PC-9 (cell line): ENCODE results near the gene ME3.

ENCODE experiments used
- CTCF ChIP-seq: fragments of 200-600 bp; sonication (generic); conservative IDR thresholded peaks from 2 replicates; pipeline ENCODE4 v1.6.1; 2017; ENCODE audit warnings: mixed run types, antibody characterized with exemption, mild to moderate bottlenecking, moderate library complexity
- EZH2 ChIP-seq: fragments of 200-600 bp; sonication (generic); IDR thresholded peaks from 2 replicates; pipeline ENCODE4 v1.8.0; 2017; ENCODE audit warnings: antibody characterized with exemption, low read depth

- TF ChIP-seq EZH2 (no peak), CTCF (no peak)
Observed at GRCh38 chr11:86592659-86593451, 79.6 kb downstream of the ME3 start.
